Mesenchymal stem cell (in vitro differentiated cells and primary cell): ENCODE results near the gene EN2.

Experiments used
- DNase-seq: peaks from one replicate; pipeline ENCODE4 v3.0.0-alpha.2; 2013
- H2AFZ ChIP-seq: one replicate; pipeline ENCODE4 v1.6.1; 2013; ENCODE audit warnings: low read depth, mild to moderate bottlenecking, control low read depth, inconsistent platforms, low read length, moderate library complexity
- H2AK5ac ChIP-seq: 2 replicates; pipeline ENCODE4 v1.6.1; 2013; ENCODE audit warnings: low read length, moderate library complexity, mild to moderate bottlenecking, inconsistent platforms; ENCODE audit not compliant: severe bottlenecking
- H2BK120ac ChIP-seq: one replicate; pipeline ENCODE4 v1.6.1; 2013; ENCODE audit warnings: low read depth, mild to moderate bottlenecking, inconsistent platforms, low read length, moderate library complexity
- H2BK12ac ChIP-seq, 2 experiments: one replicate each; pipeline ENCODE4 v1.6.1; 2013; ENCODE audit warnings: inconsistent platforms in 2 of 2, low read length in 2 of 2, mild to moderate bottlenecking in 2 of 2, moderate library complexity in 2 of 2, control low read depth in 1 of 2
- H2BK15ac ChIP-seq: one replicate; pipeline ENCODE4 v1.6.1; 2013; ENCODE audit warnings: mild to moderate bottlenecking, low read depth, inconsistent platforms; ENCODE audit not compliant: poor library complexity, severe bottlenecking
- H2BK5ac ChIP-seq: 2 replicates; pipeline ENCODE4 v1.6.1; 2013; ENCODE audit warnings: low read depth, mild to moderate bottlenecking, low read length, control low read depth, inconsistent platforms; ENCODE audit not compliant: poor library complexity, severe bottlenecking
- H3K14ac ChIP-seq, 2 experiments: one replicate each; pipeline ENCODE4 v1.6.1; 2013; ENCODE audit warnings: inconsistent platforms in 2 of 2, low read length in 2 of 2, control low read depth in 1 of 2, mild to moderate bottlenecking in 1 of 2, moderate library complexity in 1 of 2
- H3K18ac ChIP-seq, 2 experiments: one replicate each; pipeline ENCODE4 v1.6.1; 2013; ENCODE audit warnings: inconsistent platforms in 2 of 2, low read length in 2 of 2, control low read depth in 1 of 2, low read depth in 1 of 2, mild to moderate bottlenecking in 1 of 2
- H3K23ac ChIP-seq, 2 experiments: one replicate each; pipeline ENCODE4 v1.6.1; 2013; ENCODE audit warnings: inconsistent platforms in 2 of 2, low read length in 2 of 2, mild to moderate bottlenecking in 2 of 2, moderate library complexity in 2 of 2, control low read depth in 1 of 2
- H3K27ac ChIP-seq: 2 replicates; pipeline ENCODE4 v1.5.1; 2013; ENCODE audit warnings: mild to moderate bottlenecking, moderate library complexity, low read length, control low read depth, inconsistent platforms; ENCODE audit not compliant: poor library complexity, severe bottlenecking
- H3K27me3 ChIP-seq, 2 experiments: 2 replicates each; pipeline versions ENCODE4 v1.6.1 to v1.7.0; 2013; ENCODE audit warnings: low read length in 2 of 2, mild to moderate bottlenecking in 2 of 2, moderate library complexity in 2 of 2, control low read depth in 1 of 2, inconsistent platforms in 1 of 2; ENCODE audit not compliant: control insufficient read depth in 1 of 2, insufficient read depth in 1 of 2
- H3K36me3 ChIP-seq, 2 experiments: 2 replicates each; pipeline versions ENCODE4 v1.6.1 to v1.7.0; 2013; ENCODE audit warnings: low read length in 2 of 2, control low read depth in 1 of 2, inconsistent platforms in 1 of 2, low read depth in 1 of 2, mild to moderate bottlenecking in 1 of 2; ENCODE audit not compliant: insufficient read depth in 2 of 2, control insufficient read depth in 1 of 2
- H3K4ac ChIP-seq, 2 experiments: one replicate each; pipeline ENCODE4 v1.6.1; 2013; ENCODE audit warnings: inconsistent platforms in 2 of 2, low read length in 2 of 2, mild to moderate bottlenecking in 2 of 2, moderate library complexity in 2 of 2, control low read depth in 1 of 2, low read depth in 1 of 2
- H3K4me1 ChIP-seq: 2 replicates; pipeline ENCODE4 v1.6.1; 2013; ENCODE audit warnings: low read depth, low read length, control low read depth; ENCODE audit not compliant: control insufficient read depth, insufficient read depth
- H3K4me2 ChIP-seq: 2 replicates; pipeline ENCODE4 v1.6.1; 2013; ENCODE audit warnings: low read length, mild to moderate bottlenecking, inconsistent platforms; ENCODE audit not compliant: poor library complexity, severe bottlenecking
- H3K4me3 ChIP-seq, 2 experiments: 2 replicates each; pipeline versions ENCODE4 v1.5.1 to v1.7.0; 2013; ENCODE audit warnings: low read length in 2 of 2, mild to moderate bottlenecking in 2 of 2, control low read depth in 1 of 2, low read depth in 1 of 2; ENCODE audit not compliant: insufficient read depth in 1 of 2
- H3K79me1 ChIP-seq: replicated peaks from 2 replicates; pipeline ENCODE4 v1.6.1; 2013; ENCODE audit warnings: mild to moderate bottlenecking, control low read depth, low read length, inconsistent platforms; ENCODE audit not compliant: poor library complexity, severe bottlenecking
- H3K9ac ChIP-seq: 2 replicates; pipeline ENCODE4 v1.7.0; 2013; ENCODE audit warnings: mild to moderate bottlenecking, low read length, moderate library complexity
- H3K9me3 ChIP-seq: 2 replicates; pipeline ENCODE4 v1.7.0; 2013; ENCODE audit warnings: mild to moderate bottlenecking, low read length; ENCODE audit not compliant: control insufficient read depth
- H4K8ac ChIP-seq: one replicate; pipeline ENCODE4 v1.6.1; 2013; ENCODE audit warnings: inconsistent platforms, mild to moderate bottlenecking, low read length, moderate library complexity
- H4K91ac ChIP-seq: one replicate; pipeline ENCODE4 v1.6.1; 2013; ENCODE audit warnings: mild to moderate bottlenecking, low read length, inconsistent platforms
- WGBS: methylation state at CpG from one replicate; pipeline ENCODE4 v1.1.7; 2013; ENCODE audit warnings: mixed read lengths; 5-methylcytosine and 5-hydroxymethylcytosine counted together

The EN2 gene

GRCh38 chr7:155464183-155464582 is 6.3 kb downstream of the EN2 start:
- Histone ChIP-seq H3K14ac (no peak overlapping the region), H2BK15ac (no peak overlapping the region), H2BK12ac (no peak overlapping the region), H3K36me3 (no peaks in the 10 kb centered on the region), H3K4me3 (no peak overlapping the region), H3K18ac (no peak overlapping the region), H3K27ac (no peak overlapping the region), H2BK5ac (no peak overlapping the region), H2BK120ac (no peak overlapping the region), H3K27me3 (peaks cover 94 to 98% of the 10 kb centered on the region in 2 experiments), H3K79me1 (no peaks in the 10 kb centered on the region), H4K91ac (no peak overlapping the region), H4K8ac (no peak overlapping the region), H3K4me2 (no peak overlapping the region), H2AK5ac (no peak overlapping the region), H3K4me1 (peaks cover 28% of the 10 kb centered on the region), H3K9ac (no peak overlapping the region), H2AFZ (no peak overlapping the region), H3K23ac (no peak overlapping the region), H3K9me3 (no peaks in the 10 kb centered on the region), H3K4ac (no peak overlapping the region)
- WGBS = 19% methylated on average over 4 of the region's 6 CpGs
- no peak for DNase-seq

GRCh38 chr7:155464948-155465739 is 7.2 kb downstream of the EN2 start:
- no peak overlapping the region for H3K4me3 ChIP-seq
- no peak for DNase-seq
- H3K79me1 ChIP-seq = no peaks in the 10 kb centered on the region
- no peak overlapping the region for H2BK12ac ChIP-seq
- peaks cover 27% of the 10 kb centered on the region for H3K4me1 ChIP-seq
- no peak overlapping the region for H3K14ac ChIP-seq
- WGBS = 8% methylated on average over 29 of the region's 33 CpGs
- no peak overlapping the region for H2BK120ac ChIP-seq
- H3K9me3 ChIP-seq = peaks cover 4% of the 10 kb centered on the region
- no peak overlapping the region for H4K8ac ChIP-seq
- H3K18ac ChIP-seq = no peak overlapping the region
- H3K23ac ChIP-seq = no peak overlapping the region
- H4K91ac ChIP-seq = no peak overlapping the region
- no peaks in the 10 kb centered on the region for H3K36me3 ChIP-seq
- H2BK15ac ChIP-seq = no peak overlapping the region
- H3K4ac ChIP-seq = no peak overlapping the region
- H3K4me2 ChIP-seq = no peak overlapping the region
- H2AK5ac ChIP-seq = no peak overlapping the region
- H2BK5ac ChIP-seq = no peak overlapping the region
- H3K27me3 ChIP-seq = peaks cover 94 to 98% of the 10 kb centered on the region in 2 experiments
- no peak overlapping the region for H2AFZ ChIP-seq
- no peak overlapping the region for H3K9ac ChIP-seq
- H3K27ac ChIP-seq = no peak overlapping the region

DNA sequence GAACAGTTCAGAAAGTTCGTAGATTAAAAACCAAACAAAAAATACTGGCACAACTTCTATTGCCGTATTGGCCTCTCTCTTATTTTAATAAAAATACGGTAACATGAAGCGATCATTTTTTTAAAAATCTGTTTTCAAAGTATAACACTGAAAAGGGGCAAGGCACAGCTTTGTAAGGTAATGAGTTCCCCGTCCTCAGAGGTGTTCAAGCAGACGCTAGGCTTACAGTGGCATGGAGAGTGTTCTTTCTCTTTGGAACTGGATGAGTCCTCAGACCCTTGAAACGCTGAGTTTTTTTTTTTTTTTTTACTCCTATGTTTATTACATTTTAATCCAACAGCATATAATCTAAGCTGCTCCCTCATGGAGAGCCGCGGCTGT is 7.8 kb downstream of the EN2 start:
- peaks cover 4% of the 10 kb centered on the region for H3K9me3 ChIP-seq
- H3K27me3 ChIP-seq = peaks cover 94 to 98% of the 10 kb centered on the region in 2 experiments
- H3K4ac ChIP-seq = no peak overlapping the region
- no peak overlapping the region for H3K14ac ChIP-seq
- no peak overlapping the region for H2AFZ ChIP-seq
- no peak overlapping the region for H3K27ac ChIP-seq
- no peak overlapping the region for H3K23ac ChIP-seq
- no peak overlapping the region for H2AK5ac ChIP-seq
- no peak overlapping the region for H3K4me3 ChIP-seq
- H2BK120ac ChIP-seq = no peak overlapping the region
- no peak overlapping the region for H2BK12ac ChIP-seq
- WGBS = 40% methylated on average over 7 of the region's 9 CpGs
- no peak overlapping the region for H2BK15ac ChIP-seq
- no peak overlapping the region for H4K91ac ChIP-seq
- H4K8ac ChIP-seq = no peak overlapping the region
- peaks cover 27% of the 10 kb centered on the region for H3K4me1 ChIP-seq
- no peak overlapping the region for H2BK5ac ChIP-seq
- no peaks in the 10 kb centered on the region for H3K79me1 ChIP-seq
- H3K18ac ChIP-seq = no peak overlapping the region
- no peak overlapping the region for H3K4me2 ChIP-seq
- H3K9ac ChIP-seq = no peak overlapping the region
- DNase-seq = no peak
- no peaks in the 10 kb centered on the region for H3K36me3 ChIP-seq

DNA sequence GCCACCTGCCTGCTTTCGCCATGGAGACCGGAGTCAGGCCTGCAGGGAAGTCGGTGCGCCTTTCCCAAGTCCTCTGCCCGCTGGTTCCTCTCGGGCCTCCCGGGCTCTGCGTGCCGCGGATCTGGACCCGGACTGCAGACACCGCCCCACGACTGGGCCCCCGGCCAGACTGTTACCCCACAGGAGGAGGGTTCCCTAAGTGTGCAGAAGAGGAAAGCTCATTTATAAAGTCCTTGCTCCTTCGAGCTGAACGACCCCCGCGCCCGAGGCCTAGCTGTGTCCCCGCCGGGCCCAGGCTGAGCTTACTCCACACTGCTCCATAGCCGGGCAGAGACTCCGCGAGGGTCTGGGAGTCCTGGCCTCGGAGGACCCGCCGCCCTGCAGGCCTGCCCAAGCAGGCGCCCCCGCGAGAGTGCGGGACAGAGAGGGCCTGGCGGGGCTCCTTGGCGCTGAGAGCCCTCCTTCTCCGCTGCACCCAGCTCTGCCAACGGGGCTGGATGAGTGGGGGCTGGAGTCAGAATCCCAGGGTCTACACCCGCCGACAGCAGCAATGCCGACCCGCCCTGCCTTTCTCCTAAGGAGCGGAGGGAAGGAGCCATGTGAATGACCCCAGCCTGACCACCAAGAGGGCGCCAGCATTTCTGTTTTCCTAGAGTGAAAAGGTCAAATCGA is 8.3 kb downstream of the EN2 start:
- Histone ChIP-seq H3K4me1 (peaks cover 30% of the 10 kb centered on the region), H2BK15ac (no peak overlapping the region), H2AK5ac (no peak overlapping the region), H2AFZ (no peak overlapping the region), H3K14ac (no peak overlapping the region), H3K4ac (no peak overlapping the region), H2BK120ac (no peak overlapping the region), H3K27ac (no peak overlapping the region), H3K36me3 (no peaks in the 10 kb centered on the region), H3K4me3 (no peak overlapping the region), H2BK5ac (no peak overlapping the region), H2BK12ac (no peak overlapping the region), H3K27me3 (peaks cover 94 to 98% of the 10 kb centered on the region in 2 experiments), H4K91ac (no peak overlapping the region), H3K4me2 (peak overlapping the region; percentile 64), H3K9ac (no peak overlapping the region), H3K18ac (no peak overlapping the region), H3K79me1 (no peaks in the 10 kb centered on the region), H3K9me3 (peaks cover 4% of the 10 kb centered on the region), H4K8ac (no peak overlapping the region), H3K23ac (no peak overlapping the region)
- DNase-seq = no peak
- 2% methylated on average over 42 of the region's 42 CpGs for WGBS
